Uterus (tissue), 2 donors: Measurements from ENCODE around the gene PIP5KL1.

ENCODE experiments used
- CTCF ChIP-seq, 4 experiments: fragments of 200-600 bp in 2 of 4; fragments of 450-650 bp in 2 of 4; sonication (generic) in 2 of 4; IDR thresholded peaks; one replicate each; pipeline ENCODE4 v1.5.1; 2016 to 2019; ENCODE audit warnings: antibody characterized with exemption in 4 of 4, mild to moderate bottlenecking in 2 of 4, moderate library complexity in 1 of 4
- POLR2A ChIP-seq, 2 donors: fragments of 450-650 bp; IDR thresholded peaks; one replicate each; pipeline ENCODE4 v1.6.1; 2016; ENCODE audit warnings: antibody characterized with exemption in 2 of 2, mild to moderate bottlenecking in 1 of 2, moderate library complexity in 1 of 2

- no peak for TF ChIP-seq CTCF (IDR thresholded peaks at IDR 0.05)
- TF ChIP-seq POLR2A (IDR thresholded peaks at IDR 0.05), result no peak
These were observed 14.5 kb downstream of the PIP5KL1 start for GRCh38 chr9:127915801-127916719.
